Gastroesophageal sphincter (tissue), 4 donors: ENCODE data around the gene DPEP1. TPM values are rescaled to one million over a fixed set of nuclear protein-coding genes. Genes with fewer than 3 reads are reported as not detected.

Experiments
- ATAC-seq: fragments of 150-250 bp; one replicate; pipeline ENCODE4 v1.9.1; 2016; ENCODE audit warnings: mild to moderate bottlenecking, moderate library complexity
- H3K27ac ChIP-seq, 4 donors: fragments of 200-600 bp; sonication (generic) in 3 of 4; 1 replicate in 3 of 4; 2 replicates in 1 of 4; pipeline ENCODE4 v1.5.1; 2016 to 2019
- H3K27me3 ChIP-seq: fragments of 200-600 bp; sonication (generic); one replicate; pipeline ENCODE4 v1.5.1; 2019
- H3K36me3 ChIP-seq, 2 donors: fragments of 200-600 bp; sonication (generic); one replicate each; pipeline ENCODE4 v1.5.1; 2019; ENCODE audit warnings: control low read depth in 1 of 2
- H3K4me1 ChIP-seq, 3 donors: fragments of 200-600 bp; sonication (generic); 1 replicate in 2 of 3; 2 replicates in 1 of 3; pipeline ENCODE4 v1.5.1; 2016 to 2019; ENCODE audit warnings: control low read depth in 2 of 3
- H3K4me3 ChIP-seq, 2 donors: fragments of 200-600 bp; sonication (generic); one replicate each; pipeline ENCODE4 v1.5.1; 2019; ENCODE audit warnings: mild to moderate bottlenecking in 1 of 2, moderate library complexity in 1 of 2
- H3K9me3 ChIP-seq, 3 donors: fragments of 200-600 bp; sonication (generic); one replicate each; pipeline ENCODE4 v1.5.1; 2017 to 2019; ENCODE audit warnings: control low read depth in 2 of 3
- EP300 ChIP-seq: sonication (generic); formaldehyde crosslinking; IDR thresholded peaks from one replicate; pipeline ENCODE4 v1.6.1; 2017; ENCODE audit warnings: antibody characterized with exemption, mild to moderate bottlenecking
- POLR2A ChIP-seq, 2 donors: fragments of 450-650 bp; IDR thresholded peaks; one replicate each; pipeline ENCODE4 v1.6.1; 2017; ENCODE audit warnings: antibody characterized with exemption in 2 of 2, mild to moderate bottlenecking in 2 of 2, moderate library complexity in 1 of 2
- POLR2AphosphoS5 ChIP-seq: sonication (generic); formaldehyde crosslinking; IDR thresholded peaks from one replicate; pipeline ENCODE4 v1.6.1; 2017; ENCODE audit warnings: antibody characterized with exemption
- WGBS, 2 donors: methylation state at CpG; one replicate each; pipeline ENCODE4 v1.1.5; 2018; ENCODE audit warnings: low coverage in 1 of 2; 5-methylcytosine and 5-hydroxymethylcytosine counted together
- total RNA-seq, 4 donors: library from RNA; depleted of rRNA; stranded (reverse); fragments of >200 nt; gene quantifications; one replicate each; pipeline ENCODE4 v1.1.0, GENCODE V29; 2016
- TF ChIP-seq, protein P1 (sequence below), 4 experiments: fragments of 200-600 bp in 2 of 4; fragments of 450-650 bp in 2 of 4; sonication (generic) in 1 of 4; IDR thresholded peaks; one replicate each; pipeline ENCODE4 v1.5.1; 2017 to 2019; ENCODE audit warnings: antibody characterized with exemption in 4 of 4, mild to moderate bottlenecking in 2 of 4, moderate library complexity in 2 of 4

DPEP1 gene
- total RNA-seq, 4 donors from 2014 or later, result 0.54 TPM; not detected in 3

DNA sequence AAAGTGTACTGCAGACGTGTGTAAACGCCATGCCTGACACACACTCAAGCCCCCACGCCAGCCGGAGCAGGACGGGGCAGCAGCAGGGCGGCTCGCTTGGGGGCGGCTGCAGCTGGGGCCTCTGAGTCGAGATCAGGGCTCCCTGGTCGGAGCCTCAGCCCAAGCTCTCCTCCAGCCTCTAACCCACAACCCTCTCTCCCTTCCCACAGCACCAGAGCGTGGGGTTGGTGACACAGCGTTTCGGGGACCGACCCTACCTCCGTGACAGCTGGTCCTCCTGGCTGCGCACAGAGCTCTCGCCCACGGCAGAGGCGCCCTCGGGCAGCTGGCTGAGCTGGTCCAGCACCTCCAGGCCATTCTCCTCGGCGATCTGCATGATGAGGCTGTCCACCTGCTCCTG lies 32.8 kb downstream of the DPEP1 start:
- 94% methylated on average over 7 of the region's 22 CpGs; no CpG with 5 or more reads in 1 of the 2 donors for WGBS, 2 donors
- peaks cover 0 to 69% of the 10 kb centered on the region in 2 donors for H3K36me3 ChIP-seq

DNA sequence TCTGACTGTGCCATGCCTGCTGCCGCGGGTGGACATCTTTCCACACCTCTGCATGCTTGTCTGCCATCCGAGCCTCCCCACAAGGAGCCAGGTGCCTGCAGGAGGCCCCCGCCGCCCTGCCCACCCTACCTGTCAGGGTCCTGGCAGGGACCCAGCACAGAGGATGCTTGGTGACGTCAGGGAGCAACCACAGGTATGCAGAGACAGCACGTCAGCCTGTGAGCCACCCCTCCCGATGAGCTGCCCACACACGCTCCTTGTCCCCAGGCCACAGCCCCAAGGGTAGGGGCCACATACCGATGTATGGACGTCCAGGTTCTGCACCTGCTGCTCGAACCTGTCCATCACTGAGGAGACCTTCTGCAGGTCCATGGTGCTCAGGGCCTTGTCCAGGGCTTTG lies 33.5 kb downstream of the DPEP1 start:
- Histone ChIP-seq H3K27ac (no peak overlapping the region), H3K36me3 (peaks cover 0 to 75% of the 10 kb centered on the region in 2 donors), H3K4me1 (peaks cover 0 to 1% (median 0%) of the 10 kb centered on the region in 3 donors), H3K9me3 (no peaks in the 10 kb centered on the region), H3K4me3 (no peak overlapping the region), H3K27me3 (no peaks in the 10 kb centered on the region)
- TF ChIP-seq POLR2AphosphoS5 (no peak), EP300 (no peak), POLR2A (IDR thresholded peaks at IDR 0.05) (no peak)
- TF ChIP-seq, protein P1, sequence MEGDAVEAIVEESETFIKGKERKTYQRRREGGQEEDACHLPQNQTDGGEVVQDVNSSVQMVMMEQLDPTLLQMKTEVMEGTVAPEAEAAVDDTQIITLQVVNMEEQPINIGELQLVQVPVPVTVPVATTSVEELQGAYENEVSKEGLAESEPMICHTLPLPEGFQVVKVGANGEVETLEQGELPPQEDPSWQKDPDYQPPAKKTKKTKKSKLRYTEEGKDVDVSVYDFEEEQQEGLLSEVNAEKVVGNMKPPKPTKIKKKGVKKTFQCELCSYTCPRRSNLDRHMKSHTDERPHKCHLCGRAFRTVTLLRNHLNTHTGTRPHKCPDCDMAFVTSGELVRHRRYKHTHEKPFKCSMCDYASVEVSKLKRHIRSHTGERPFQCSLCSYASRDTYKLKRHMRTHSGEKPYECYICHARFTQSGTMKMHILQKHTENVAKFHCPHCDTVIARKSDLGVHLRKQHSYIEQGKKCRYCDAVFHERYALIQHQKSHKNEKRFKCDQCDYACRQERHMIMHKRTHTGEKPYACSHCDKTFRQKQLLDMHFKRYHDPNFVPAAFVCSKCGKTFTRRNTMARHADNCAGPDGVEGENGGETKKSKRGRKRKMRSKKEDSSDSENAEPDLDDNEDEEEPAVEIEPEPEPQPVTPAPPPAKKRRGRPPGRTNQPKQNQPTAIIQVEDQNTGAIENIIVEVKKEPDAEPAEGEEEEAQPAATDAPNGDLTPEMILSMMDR (IDR thresholded peaks at IDR 0.05), result no peak
- WGBS, 2 donors, result 60% methylated on average over 1 of the region's 12 CpGs; no CpG with 5 or more reads in 1 of the 2 donors
- no peak for ATAC-seq

More for the DNA sequence above, 32.8 kb downstream of the DPEP1 start:
- Histone ChIP-seq H3K4me3 (no peak overlapping the region), H3K9me3 (no peaks in the 10 kb centered on the region), H3K4me1 (peaks cover 0 to 8% (median 0%) of the 10 kb centered on the region in 3 donors), H3K27ac (no peak overlapping the region), H3K27me3 (no peaks in the 10 kb centered on the region)
- ATAC-seq, result no peak
- TF ChIP-seq, protein P1 (IDR thresholded peaks at IDR 0.05), result no peak
- TF ChIP-seq POLR2A (IDR thresholded peaks at IDR 0.05) (no peak), EP300 (no peak), POLR2AphosphoS5 (no peak)

DNA sequence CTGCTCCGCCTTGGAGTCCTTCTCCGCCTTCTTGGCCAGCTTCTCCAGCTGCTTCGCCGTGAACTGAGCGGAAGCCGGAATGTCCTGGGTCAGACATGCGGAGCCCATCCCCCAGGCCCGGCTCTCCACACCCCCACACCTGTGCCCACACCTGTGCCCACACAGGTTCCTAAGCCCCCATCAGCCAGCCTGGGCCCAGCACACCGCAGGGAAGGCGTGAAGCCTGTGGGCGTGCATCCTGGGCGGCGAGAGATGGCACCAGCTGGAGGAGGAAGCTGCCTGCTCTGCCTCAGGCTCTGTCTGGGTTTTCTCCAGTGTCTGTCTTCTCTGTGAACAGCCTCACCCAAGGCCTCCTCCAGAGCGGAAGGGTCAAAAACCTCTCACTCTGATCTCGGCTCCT lies 38.1 kb downstream of the DPEP1 start:
- Histone ChIP-seq H3K4me3 (no peak overlapping the region), H3K27ac (no peak overlapping the region), H3K36me3 (peaks cover 0 to 66% of the 10 kb centered on the region in 2 donors), H3K27me3 (no peaks in the 10 kb centered on the region), H3K9me3 (no peaks in the 10 kb centered on the region), H3K4me1 (peaks cover 0 to 9% (median 5%) of the 10 kb centered on the region in 3 donors)
- TF ChIP-seq, protein P1 (IDR thresholded peaks at IDR 0.05), result no peak
- no peak for TF ChIP-seq POLR2A (IDR thresholded peaks at IDR 0.05)
- WGBS, 2 donors, result 100% methylated on average over 2 of the region's 15 CpGs
- no peak for ATAC-seq

DNA sequence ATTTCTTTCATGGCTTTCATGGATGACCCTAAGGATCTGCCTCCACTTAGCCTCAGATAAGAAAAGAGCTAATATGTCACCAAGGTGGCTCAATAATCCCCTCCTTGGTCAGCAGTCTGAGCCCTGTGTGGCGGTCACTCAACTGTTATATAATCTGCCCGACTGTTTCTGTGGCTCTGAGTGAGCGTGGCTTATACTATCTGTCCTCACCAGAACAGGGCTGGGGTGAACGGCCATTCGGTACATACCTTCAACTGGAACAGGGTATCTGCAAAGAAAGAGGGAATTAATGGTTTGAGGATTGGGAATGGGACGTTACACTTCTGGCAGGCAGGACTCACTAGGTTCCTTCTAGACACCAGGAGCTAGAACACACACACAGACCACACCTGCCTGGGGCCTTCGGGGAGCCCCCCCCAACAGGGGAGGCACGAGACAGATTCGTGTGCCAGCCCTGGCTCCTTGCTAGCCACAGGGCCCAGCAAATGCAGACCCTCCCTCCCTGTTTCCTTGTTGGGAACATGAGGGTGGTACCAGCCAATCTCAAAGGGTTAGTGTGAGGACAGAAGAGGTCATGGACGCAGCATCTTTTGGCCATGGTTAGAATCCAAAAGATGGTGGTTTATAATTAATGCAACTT lies 40.3 kb downstream of the DPEP1 start:
- ATAC-seq, result no peak
- peaks cover 0 to 22% (median 14%) of the 10 kb centered on the region in 3 donors for H3K4me1 ChIP-seq
- H3K27me3 ChIP-seq, result no peaks in the 10 kb centered on the region
- no peak overlapping the region for H3K4me3 ChIP-seq
- no peak for TF ChIP-seq EP300
- TF ChIP-seq, protein P1 (IDR thresholded peaks at IDR 0.05), result no peak
- H3K36me3 ChIP-seq, result peaks cover 0 to 52% of the 10 kb centered on the region in 2 donors
- 75 to 83% methylated on average over 6 to 7 of the region's 10 CpGs for WGBS, 2 donors
- no peaks in the 10 kb centered on the region for H3K9me3 ChIP-seq
- H3K27ac ChIP-seq, result no peak overlapping the region

DNA sequence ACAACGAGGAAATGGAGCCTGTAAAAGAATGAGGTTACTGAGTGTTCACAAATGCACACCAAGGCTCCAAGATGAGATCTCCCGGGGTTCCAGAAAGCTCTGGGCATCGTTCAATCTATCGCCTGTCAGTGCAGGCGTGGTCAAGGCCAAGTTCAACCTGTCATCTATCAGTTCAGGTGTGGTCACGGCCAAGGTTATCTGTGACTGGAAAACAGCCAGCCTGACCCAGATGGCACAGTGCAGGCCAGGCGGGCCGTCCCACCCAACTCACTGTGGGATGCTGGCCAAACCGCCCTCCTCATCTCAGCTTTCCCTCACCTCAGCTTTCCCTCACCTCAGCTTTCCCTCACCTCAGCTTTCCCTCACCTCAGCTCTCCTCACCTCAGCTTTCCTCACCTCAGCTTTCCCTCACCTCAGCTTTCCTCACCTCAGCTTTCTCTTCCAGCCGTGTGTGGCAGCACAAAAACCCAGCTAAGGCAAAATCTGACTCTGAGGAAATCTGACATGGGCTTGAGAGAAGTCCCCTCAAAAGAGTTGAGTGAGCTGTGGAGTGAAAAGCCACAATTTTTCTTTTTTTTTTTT lies 41.7 kb downstream of the DPEP1 start:
- H3K27ac ChIP-seq, result no peak overlapping the region
- peaks cover 0 to 42% of the 10 kb centered on the region in 2 donors for H3K36me3 ChIP-seq
- ATAC-seq, result no peak
- no peaks in the 10 kb centered on the region for H3K27me3 ChIP-seq
- H3K4me1 ChIP-seq, result peaks cover 0 to 27% (median 16%) of the 10 kb centered on the region in 3 donors
- WGBS, 2 donors, result 85 to 87% methylated on average over 6 to 8 of the region's 10 CpGs
- no peaks in the 10 kb centered on the region for H3K9me3 ChIP-seq
- no peak overlapping the region for H3K4me3 ChIP-seq
- TF ChIP-seq EP300 (no peak), POLR2A (IDR thresholded peaks at IDR 0.05) (no peak), POLR2AphosphoS5 (no peak)
- TF ChIP-seq, protein P1 (IDR thresholded peaks at IDR 0.05), result no peak
